ENCODE results near the gene CPLANE1.

- TF ChIP-seq POLR2A (IDR thresholded peaks at IDR 0.05) = no peak
- no peak for TF ChIP-seq CTCF (IDR thresholded peaks at IDR 0.05)
Measured at GRCh38 chr5:37234288-37234687, 14.9 kb downstream of the CPLANE1 start.

Data from adrenal gland (tissue), 5 donors.